KMS-11 (cell line): Measurements from ENCODE around the gene KCNQ1.
"Not testable (repeated sequence)": the region's sequence is repeated elsewhere in the genome, so short reads cannot be mapped to it uniquely, and the experiment has no call there.

Experiments
- H2AFZ ChIP-seq: fragments of 200-600 bp; sonication (generic); 2 replicates; pipeline ENCODE4 v1.6.1; 2016; ENCODE audit warnings: antibody characterized with exemption, mixed run types, low read depth
- H3K27ac ChIP-seq: fragments of 200-600 bp; sonication (generic); 2 replicates; pipeline ENCODE4 v1.6.1; 2016; ENCODE audit warnings: mild to moderate bottlenecking, mixed run types
- H3K27me3 ChIP-seq: fragments of 200-600 bp; sonication (generic); 2 replicates; pipeline ENCODE4 v1.6.1; 2017; ENCODE audit warnings: mild to moderate bottlenecking, low read depth, mixed run types, moderate library complexity; ENCODE audit not compliant: insufficient read depth
- H3K36me3 ChIP-seq: fragments of 200-600 bp; sonication (generic); 2 replicates; pipeline ENCODE4 v1.6.1; 2017; ENCODE audit warnings: mild to moderate bottlenecking, mixed run types; ENCODE audit not compliant: insufficient read depth
- H3K4me1 ChIP-seq: fragments of 200-600 bp; sonication (generic); 2 replicates; pipeline ENCODE4 v1.6.1; 2016; ENCODE audit warnings: mild to moderate bottlenecking, low read depth, mixed run types; ENCODE audit not compliant: poor library complexity, severe bottlenecking
- H3K4me2 ChIP-seq: fragments of 200-600 bp; sonication (generic); 2 replicates; pipeline ENCODE4 v1.7.0; 2016; ENCODE audit warnings: mild to moderate bottlenecking, mixed run types
- H3K4me3 ChIP-seq: fragments of 200-600 bp; sonication (generic); IDR thresholded peaks from 2 replicates; pipeline ENCODE4 v1.6.1; 2017; ENCODE audit warnings: low read depth, low read length, mixed read lengths; ENCODE audit not compliant: insufficient read depth
- H3K79me2 ChIP-seq: fragments of 200-600 bp; sonication (generic); 2 replicates; pipeline ENCODE4 v1.6.1; 2016; ENCODE audit warnings: low read depth, mixed run types; ENCODE audit not compliant: insufficient read depth
- H3K9ac ChIP-seq: fragments of 200-600 bp; sonication (generic); 2 replicates; pipeline ENCODE4 v1.6.1; 2016; ENCODE audit warnings: mild to moderate bottlenecking, mixed run types
- H4K20me1 ChIP-seq: fragments of 200-600 bp; sonication (generic); 2 replicates; pipeline ENCODE4 v1.6.1; 2016; ENCODE audit warnings: mild to moderate bottlenecking, mixed run types; ENCODE audit not compliant: insufficient read depth
- TF ChIP-seq, protein P1 (sequence below): fragments of 200-600 bp; sonication (generic); conservative IDR thresholded peaks from 2 replicates; pipeline ENCODE4 v1.6.1; 2017; ENCODE audit warnings: low read depth, mild to moderate bottlenecking, antibody characterized with exemption, low read length, moderate library complexity, mixed read lengths

KCNQ1 gene

GRCh38 chr11:2475136-2475918, 30.5 kb downstream of the KCNQ1 start:
- Histone ChIP-seq H3K4me2 (no peak overlapping the region), H4K20me1 (no peaks in the 10 kb centered on the region), H3K27ac (no peak overlapping the region), H3K4me1 (no peaks in the 10 kb centered on the region), H3K27me3 (no peaks in the 10 kb centered on the region), H3K79me2 (no peaks in the 10 kb centered on the region), H2AFZ (no peak overlapping the region), H3K9ac (no peak overlapping the region), H3K4me3 (no peak overlapping the region), H3K36me3 (no peaks in the 10 kb centered on the region)
- TF ChIP-seq, protein P1, sequence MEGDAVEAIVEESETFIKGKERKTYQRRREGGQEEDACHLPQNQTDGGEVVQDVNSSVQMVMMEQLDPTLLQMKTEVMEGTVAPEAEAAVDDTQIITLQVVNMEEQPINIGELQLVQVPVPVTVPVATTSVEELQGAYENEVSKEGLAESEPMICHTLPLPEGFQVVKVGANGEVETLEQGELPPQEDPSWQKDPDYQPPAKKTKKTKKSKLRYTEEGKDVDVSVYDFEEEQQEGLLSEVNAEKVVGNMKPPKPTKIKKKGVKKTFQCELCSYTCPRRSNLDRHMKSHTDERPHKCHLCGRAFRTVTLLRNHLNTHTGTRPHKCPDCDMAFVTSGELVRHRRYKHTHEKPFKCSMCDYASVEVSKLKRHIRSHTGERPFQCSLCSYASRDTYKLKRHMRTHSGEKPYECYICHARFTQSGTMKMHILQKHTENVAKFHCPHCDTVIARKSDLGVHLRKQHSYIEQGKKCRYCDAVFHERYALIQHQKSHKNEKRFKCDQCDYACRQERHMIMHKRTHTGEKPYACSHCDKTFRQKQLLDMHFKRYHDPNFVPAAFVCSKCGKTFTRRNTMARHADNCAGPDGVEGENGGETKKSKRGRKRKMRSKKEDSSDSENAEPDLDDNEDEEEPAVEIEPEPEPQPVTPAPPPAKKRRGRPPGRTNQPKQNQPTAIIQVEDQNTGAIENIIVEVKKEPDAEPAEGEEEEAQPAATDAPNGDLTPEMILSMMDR = no peak

DNA sequence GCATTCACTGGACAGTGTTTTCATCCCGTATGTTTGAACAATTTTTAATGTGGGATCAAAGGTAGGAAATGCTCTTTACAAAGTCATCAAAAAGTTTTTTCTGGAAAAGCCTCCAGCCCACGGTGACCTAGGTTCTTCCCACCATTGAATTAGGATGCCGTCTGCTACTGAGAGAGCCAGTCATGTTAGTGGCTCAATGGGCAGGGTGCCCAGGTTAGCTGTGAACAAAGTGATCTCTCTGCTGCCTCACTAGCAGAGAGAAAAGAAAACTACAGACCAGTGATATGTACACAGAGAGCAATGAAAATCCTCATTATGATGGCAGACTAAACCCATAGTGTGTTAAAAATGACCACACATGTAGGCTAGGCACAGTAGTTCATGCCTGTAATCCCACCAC, 32.4 kb downstream of the KCNQ1 start:
- Histone ChIP-seq H3K4me2 (no peak overlapping the region), H3K79me2 (no peaks in the 10 kb centered on the region), H3K36me3 (no peaks in the 10 kb centered on the region), H3K9ac (no peak overlapping the region), H4K20me1 (no peaks in the 10 kb centered on the region), H3K27me3 (no peaks in the 10 kb centered on the region), H3K27ac (no peak overlapping the region), H3K4me1 (no peaks in the 10 kb centered on the region), H3K4me3 (no peak overlapping the region), H2AFZ (no peak overlapping the region)
- TF ChIP-seq, protein P1 = no peak

GRCh38 chr11:2477936-2478335, 33.1 kb downstream of the KCNQ1 start:
- Histone ChIP-seq H3K9ac (no peak overlapping the region), H2AFZ (no peak overlapping the region), H3K4me1 (no peaks in the 10 kb centered on the region), H3K79me2 (no peaks in the 10 kb centered on the region), H4K20me1 (no peaks in the 10 kb centered on the region), H3K27me3 (no peaks in the 10 kb centered on the region), H3K27ac (no peak overlapping the region), H3K36me3 (no peaks in the 10 kb centered on the region), H3K4me2 (no peak overlapping the region), H3K4me3 (no peak overlapping the region)
- TF ChIP-seq, protein P1 = no peak

- H3K9ac ChIP-seq, H4K20me1 ChIP-seq, H3K79me2 ChIP-seq, H2AFZ ChIP-seq, H3K4me1 ChIP-seq, H3K4me3 ChIP-seq, H3K27ac ChIP-seq, H3K4me2 ChIP-seq, H3K36me3 ChIP-seq, H3K27me3 ChIP-seq: not testable (repeated sequence)
Observed at GRCh38 chr11:2480067-2480873, 35.5 kb downstream of the KCNQ1 start.

- H3K4me1 ChIP-seq = no peaks in the 10 kb centered on the region
Observed at GRCh38 chr11:2480874-2481220, 36.0 kb downstream of the KCNQ1 start.

More at GRCh38 chr11:2480874-2481220, 36.0 kb downstream of the KCNQ1 start:
- no peak overlapping the region for H3K27ac ChIP-seq
- H3K79me2 ChIP-seq = no peaks in the 10 kb centered on the region
- H3K27me3 ChIP-seq = no peaks in the 10 kb centered on the region
- H3K4me2 ChIP-seq = no peak overlapping the region
- H3K36me3 ChIP-seq = no peaks in the 10 kb centered on the region
- TF ChIP-seq, protein P1 = no peak
- H3K4me3 ChIP-seq = no peak overlapping the region
- H4K20me1 ChIP-seq = no peaks in the 10 kb centered on the region
- no peak overlapping the region for H2AFZ ChIP-seq
- no peak overlapping the region for H3K9ac ChIP-seq
